ENCODE data around the gene CCDC180. TPM values are rescaled to one million over a fixed set of nuclear protein-coding genes. Genes with fewer than 3 reads are reported as not detected.
A peak's percentile ranks its signal among the peaks of the same experiment; 100 is the strongest.

The CCDC180 gene
- total and polyA plus RNA-seq, 9 of the 15 experiments (the other 6 are each of a cell fraction or from before 2014, with no cell fraction given), result 0.56 to 4.2 (median 2.5) TPM

DNA sequence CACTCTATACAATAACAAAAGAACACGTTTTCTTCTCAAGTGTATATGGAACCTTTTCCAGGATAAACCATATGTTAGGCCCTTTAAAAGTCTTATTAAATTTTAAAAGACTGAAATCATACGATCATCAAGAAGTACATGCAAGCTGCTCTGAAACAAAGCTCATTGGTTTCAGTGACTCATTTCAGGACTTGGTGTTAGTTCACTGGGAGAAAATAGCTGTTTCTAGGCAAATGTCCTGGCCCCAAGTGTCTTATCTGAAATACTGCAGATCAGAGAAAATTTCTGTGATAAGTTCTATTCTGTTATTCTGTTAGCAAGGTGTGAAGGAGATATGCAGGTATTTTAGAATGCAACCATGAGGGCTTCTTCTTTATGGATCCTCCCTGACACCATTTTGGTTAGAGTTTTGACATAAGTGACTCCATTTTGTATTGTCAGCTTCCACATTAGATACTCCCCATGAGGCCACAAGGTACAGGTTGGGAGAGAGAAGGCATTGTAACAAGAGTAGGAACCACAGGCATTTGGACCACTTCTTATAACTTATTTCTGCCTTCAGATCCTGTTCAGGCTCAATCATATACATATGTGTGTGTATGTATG lies 7.5 kb upstream of the CCDC180 start (continued):
- TF ChIP-seq SMAD1 (IDR thresholded peaks at IDR 0.05; ENCODE audit: low read depth, low read length, partially characterized antibody), result no peak
- TF ChIP-seq ZBTB1 (CRISPR knock-in tag; IDR thresholded peaks at IDR 0.05; ENCODE audit: borderline replicate concordance, low read depth), result no peak
- TF ChIP-seq KLF6 (CRISPR knock-in tag; IDR thresholded peaks at IDR 0.05; ENCODE audit: borderline replicate concordance), result peak; percentile 60; the same call in 1 of the 2 replicates
- no peak for TF ChIP-seq POU5F1 (IDR thresholded peaks at IDR 0.05; ENCODE audit: borderline replicate concordance, low read depth, low read length, partially characterized antibody)
- TF ChIP-seq, protein P1, sequence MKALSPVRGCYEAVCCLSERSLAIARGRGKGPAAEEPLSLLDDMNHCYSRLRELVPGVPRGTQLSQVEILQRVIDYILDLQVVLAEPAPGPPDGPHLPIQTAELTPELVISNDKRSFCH (CRISPR knock-in tag; IDR thresholded peaks at IDR 0.05), result no peak
- TF ChIP-seq, protein P1 (tag; IDR thresholded peaks at IDR 0.05), result peak; percentile 85; the same call in 1 of the 2 replicates
- TF ChIP-seq NR2C1 (IDR thresholded peaks at IDR 0.05), result no peak
- peak; percentile 49; the same call in 1 of the 2 replicates for TF ChIP-seq NR2C1 (tag; IDR thresholded peaks at IDR 0.05)
- no peak for TF ChIP-seq NR4A1 (CRISPR knock-in tag; IDR thresholded peaks at IDR 0.05)
- TF ChIP-seq NR4A1 (tag; IDR thresholded peaks at IDR 0.05), result peak; percentile 75; the same call in 1 of the 2 replicates
- TF ChIP-seq, protein P2, sequence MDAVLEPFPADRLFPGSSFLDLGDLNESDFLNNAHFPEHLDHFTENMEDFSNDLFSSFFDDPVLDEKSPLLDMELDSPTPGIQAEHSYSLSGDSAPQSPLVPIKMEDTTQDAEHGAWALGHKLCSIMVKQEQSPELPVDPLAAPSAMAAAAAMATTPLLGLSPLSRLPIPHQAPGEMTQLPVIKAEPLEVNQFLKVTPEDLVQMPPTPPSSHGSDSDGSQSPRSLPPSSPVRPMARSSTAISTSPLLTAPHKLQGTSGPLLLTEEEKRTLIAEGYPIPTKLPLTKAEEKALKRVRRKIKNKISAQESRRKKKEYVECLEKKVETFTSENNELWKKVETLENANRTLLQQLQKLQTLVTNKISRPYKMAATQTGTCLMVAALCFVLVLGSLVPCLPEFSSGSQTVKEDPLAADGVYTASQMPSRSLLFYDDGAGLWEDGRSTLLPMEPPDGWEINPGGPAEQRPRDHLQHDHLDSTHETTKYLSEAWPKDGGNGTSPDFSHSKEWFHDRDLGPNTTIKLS (IDR thresholded peaks at IDR 0.05; ENCODE audit: borderline replicate concordance, low read depth), result no peak
- 0 out of 2 replicates have a peak, but pooled peaks have one; percentile 33 for TF ChIP-seq CXXC5 (CRISPR knock-in tag; IDR thresholded peaks at IDR 0.05)
- TF ChIP-seq HDAC8 (tag; IDR thresholded peaks at IDR 0.05), result 0 out of 2 replicates have a peak, but pooled peaks have one; percentile 59
- TF ChIP-seq PTRF (tag; IDR thresholded peaks at IDR 0.05), result peak; percentile 64
- TF ChIP-seq DNMT1 (IDR thresholded peaks at IDR 0.05), result no peak

All from K562 (cell line).